PC-3 (cell line): ENCODE data around the gene PPFIBP1. TPM values are rescaled to one million over a fixed set of nuclear protein-coding genes. Genes with fewer than 3 reads are reported as not detected.

Experiments used
- ATAC-seq: fragments of 200-7000 bp; cut with Tn5 transposase; 2 replicates; pipeline ENCODE4 v1.9.1; 2020; ENCODE audit warnings: mild to moderate bottlenecking, moderate library complexity
- BruUV-seq: library from RNA; stranded (reverse); fragments of 400-500 nt; replicated peaks from 2 replicates; lab custom pipeline; 2021; lab: Mats Ljungman, UMichigan
- CTCF ChIA-PET: fragments of 300-600 bp; sonication (Branson Sonifier 250); formaldehyde crosslinking; loops from one replicate; lab custom pipeline; 2022; ENCODE audit warnings: antibody characterized with exemption; lab: Charles Lee
- POLR2A ChIA-PET: fragments of 300-600 bp; sonication (Branson Sonifier 250); formaldehyde crosslinking; loops from one replicate; lab custom pipeline; 2022; ENCODE audit warnings: antibody characterized with exemption; ENCODE audit not compliant: unreplicated experiment; lab: Charles Lee
- DNase-seq: peaks from one replicate; pipeline ENCODE4 v3.0.0-alpha.2; 2015
- H2AFZ ChIP-seq: fragments of 300-600 bp; sonication (generic); 2 replicates; pipeline ENCODE4 v1.6.0; 2016; ENCODE audit warnings: antibody characterized with exemption, low read length
- H3F3A ChIP-seq: fragments of 300-600 bp; sonication (generic); one replicate; pipeline ENCODE4 v1.6.0; 2017; ENCODE audit warnings: antibody characterized with exemption, low read length, control low read depth, mild to moderate bottlenecking; ENCODE audit not compliant: unreplicated experiment
- H3K27ac ChIP-seq: fragments of 300-600 bp; sonication (generic); 2 replicates; pipeline ENCODE4 v1.5.1; 2016; ENCODE audit warnings: mild to moderate bottlenecking, low read length
- H3K27me3 ChIP-seq: fragments of 300-600 bp; sonication (generic); 2 replicates; pipeline ENCODE4 v1.6.1; 2016; ENCODE audit warnings: low read length, mixed read lengths
- H3K36me3 ChIP-seq: fragments of 300-600 bp; sonication (generic); 2 replicates; pipeline ENCODE4 v1.6.1; 2016; ENCODE audit warnings: low read depth, mixed run types, low read length, mixed read lengths
- H3K4me1 ChIP-seq: fragments of 300-600 bp; sonication (generic); 2 replicates; pipeline ENCODE4 v1.5.1; 2016; ENCODE audit warnings: low read length; ENCODE audit not compliant: insufficient read depth
- H3K4me2 ChIP-seq: fragments of 300-600 bp; sonication (generic); 2 replicates; pipeline ENCODE4 v1.6.0; 2016; ENCODE audit warnings: low read length
- H3K4me3 ChIP-seq: fragments of 300-600 bp; sonication (generic); 2 replicates; pipeline ENCODE4 v1.5.1; 2016; ENCODE audit warnings: mild to moderate bottlenecking, low read length, mixed read lengths
- H3K79me2 ChIP-seq: fragments of 300-600 bp; sonication (generic); 2 replicates; pipeline ENCODE4 v1.6.1; 2017; ENCODE audit warnings: low read length, mixed read lengths
- H3K9ac ChIP-seq: fragments of 300-600 bp; sonication (generic); 2 replicates; pipeline ENCODE4 v1.6.0; 2016; ENCODE audit warnings: mild to moderate bottlenecking, low read length
- H3K9me2 ChIP-seq: fragments of 300-600 bp; sonication (generic); replicated peaks from 2 replicates; pipeline ENCODE4 v1.6.1; 2016; ENCODE audit warnings: mixed run types, low read length, mixed read lengths
- H3K9me3 ChIP-seq: fragments of 300-600 bp; sonication (generic); 2 replicates; pipeline ENCODE4 v1.6.1; 2016; ENCODE audit warnings: low read length, mixed read lengths
- H4K20me1 ChIP-seq: fragments of 300-600 bp; sonication (generic); 2 replicates; pipeline ENCODE4 v1.6.1; 2016; ENCODE audit warnings: low read length, mixed read lengths
- CTCF ChIP-seq: fragments of 300-600 bp; sonication (generic); conservative IDR thresholded peaks from 2 replicates; pipeline ENCODE4 v1.5.1; 2017; ENCODE audit warnings: antibody characterized with exemption, low read depth, mild to moderate bottlenecking, low read length
- EZH2 ChIP-seq: fragments of 300-600 bp; sonication (generic); IDR thresholded peaks from one replicate; pipeline ENCODE4 v1.6.1; 2017; ENCODE audit warnings: antibody characterized with exemption, mild to moderate bottlenecking, low read length; ENCODE audit not compliant: unreplicated experiment
- EZH2phosphoT487 ChIP-seq: fragments of 300-600 bp; sonication (generic); IDR thresholded peaks from 2 replicates; pipeline ENCODE4 v1.6.1; 2018; ENCODE audit warnings: mild to moderate bottlenecking, antibody characterized with exemption, low read length, borderline replicate concordance
- intact Hi-C: fragments of 100-400 bp; cut with micrococcal nuclease; formaldehyde crosslinking; loops from 2 replicates; pipeline ENCODE4 v1.9.0; 2023
- total RNA-seq: library from RNA; depleted of rRNA; stranded (reverse); fragments of >200 nt; gene quantifications from 2 replicates; pipeline ENCODE4 v1.2.3, GENCODE V29; 2014

PPFIBP1 gene
- total RNA-seq, 1 experiment from 2014 or later, result 56.9 TPM

GRCh38 chr12:27682534-27682933 lies 158.5 kb downstream of the PPFIBP1 start:
- no peaks in the 10 kb centered on the region for H3F3A ChIP-seq
- no TSS peak for BruUV-seq
- no peaks in the 10 kb centered on the region for H4K20me1 ChIP-seq
- CTCF ChIA-PET, result interaction anchor here (0.8 kb wide), 1 partner anchor 57 kb away, joined by 4 read pairs; no protein-coding TSS in a partner anchor
- H3K36me3 ChIP-seq, result peaks cover 32% of the 10 kb centered on the region
- no peak overlapping the region for H3K9ac ChIP-seq
- no peaks in the 10 kb centered on the region for H3K9me3 ChIP-seq
- H3K27me3 ChIP-seq, result no peaks in the 10 kb centered on the region
- no peak for ATAC-seq
- no peak overlapping the region for H3K27ac ChIP-seq
- no peak for TF ChIP-seq EZH2phosphoT487
- no peak for TF ChIP-seq CTCF
- TF ChIP-seq EZH2, result no peak
- H3K4me1 ChIP-seq, result no peaks in the 10 kb centered on the region
- no peak for DNase-seq
- intact Hi-C loops, result no loop called here
- no peaks in the 10 kb centered on the region for H3K79me2 ChIP-seq
- no peak overlapping the region for H2AFZ ChIP-seq
- H3K9me2 ChIP-seq, result no peaks in the 10 kb centered on the region
- H3K4me3 ChIP-seq, result no peak overlapping the region
- POLR2A ChIA-PET, result interaction anchor here (0.6 kb wide), 1 partner anchor 1901 kb away, joined by 4 read pairs; no protein-coding TSS in a partner anchor
- H3K4me2 ChIP-seq, result no peak overlapping the region

DNA sequence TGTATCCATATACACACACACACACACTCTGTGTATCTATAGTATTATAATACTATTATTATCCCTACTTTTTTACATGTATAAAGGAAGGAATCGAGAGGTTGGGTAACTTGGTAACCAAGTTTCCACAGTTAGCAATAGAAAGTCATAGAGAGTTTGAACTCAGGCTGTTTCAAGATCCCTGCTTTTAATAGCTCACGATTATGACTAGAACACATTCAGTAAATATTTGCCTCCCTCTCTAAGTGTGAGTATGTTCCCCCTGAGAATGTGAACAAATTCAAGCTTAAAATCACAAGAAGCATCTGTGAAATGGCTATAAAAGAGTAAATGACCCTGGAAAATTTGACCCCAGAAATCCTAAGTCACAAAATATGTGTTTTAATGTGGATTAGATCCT lies 161.3 kb downstream of the PPFIBP1 start:
- H3F3A ChIP-seq, result no peaks in the 10 kb centered on the region
- no peak overlapping the region for H3K4me2 ChIP-seq
- intact Hi-C loops, result no loop called here

More for the DNA sequence above, 161.3 kb downstream of the PPFIBP1 start:
- Histone ChIP-seq H3K4me3 (no peak overlapping the region), H3K27ac (no peak overlapping the region), H3K9me3 (no peaks in the 10 kb centered on the region), H3K27me3 (no peaks in the 10 kb centered on the region), H4K20me1 (no peaks in the 10 kb centered on the region), H3K4me1 (no peaks in the 10 kb centered on the region), H3K79me2 (no peaks in the 10 kb centered on the region), H2AFZ (no peak overlapping the region), H3K9ac (no peak overlapping the region), H3K9me2 (no peaks in the 10 kb centered on the region), H3K36me3 (peaks cover 42% of the 10 kb centered on the region)
- no peak for ATAC-seq
- ChIA-PET CTCF (no interaction called here), POLR2A (no interaction called here)
- no TSS peak for BruUV-seq
- no peak for DNase-seq
- TF ChIP-seq CTCF, result no peak
- no peak for TF ChIP-seq EZH2
- no peak for TF ChIP-seq EZH2phosphoT487
